Neural cell (in vitro differentiated cells): ENCODE data around the gene WDR38.

ENCODE experiments used
- EP300 ChIP-seq: fragments of 450-650 bp; conservative IDR thresholded peaks from 2 replicates; pipeline ENCODE4 v1.6.1; 2014; ENCODE audit warnings: antibody characterized with exemption, mild to moderate bottlenecking, moderate library complexity; ENCODE audit not compliant: poor library complexity, severe bottlenecking
- EZH2 ChIP-seq: fragments of 200-600, 300-800 bp; shearing (Covaris generic), sonication (generic); IDR thresholded peaks from 2 replicates; pipeline ENCODE4 v1.6.1; 2014; ENCODE audit warnings: antibody characterized with exemption, low read length, borderline replicate concordance, mild to moderate bottlenecking; ENCODE audit not compliant: insufficient read depth, poor library complexity, severe bottlenecking
- MXI1 ChIP-seq: fragments of 450-650 bp; conservative IDR thresholded peaks from 2 replicates; pipeline ENCODE4 v1.6.1; 2014; ENCODE audit warnings: antibody characterized with exemption, mild to moderate bottlenecking; ENCODE audit not compliant: poor library complexity, severe bottlenecking
- POLR2AphosphoS5 ChIP-seq: IDR thresholded peaks from 2 replicates; pipeline ENCODE4 v1.6.1; 2012
- RAD21 ChIP-seq: fragments of 450-650 bp; conservative IDR thresholded peaks from 2 replicates; pipeline ENCODE4 v1.6.1; 2014; ENCODE audit warnings: antibody characterized with exemption, mild to moderate bottlenecking, moderate library complexity
- SMC3 ChIP-seq: fragments of 450-650 bp; conservative IDR thresholded peaks from 2 replicates; pipeline ENCODE4 v1.6.1; 2014; ENCODE audit warnings: antibody characterized with exemption, mild to moderate bottlenecking, moderate library complexity; ENCODE audit not compliant: poor library complexity
- TAF1 ChIP-seq: IDR thresholded peaks from 2 replicates; pipeline ENCODE4 v1.6.1; 2012; ENCODE audit warnings: low read depth
- TF ChIP-seq, protein P1 (sequence below): fragments of 450-650 bp; IDR thresholded peaks from 2 replicates; pipeline ENCODE4 v1.5.1; 2014; ENCODE audit warnings: antibody characterized with exemption, mild to moderate bottlenecking, moderate library complexity; ENCODE audit not compliant: poor library complexity, severe bottlenecking
- TF ChIP-seq, protein P2 (sequence below): IDR thresholded peaks from 2 replicates; pipeline ENCODE4 v1.6.1; 2012; ENCODE audit warnings: borderline replicate concordance

DNA sequence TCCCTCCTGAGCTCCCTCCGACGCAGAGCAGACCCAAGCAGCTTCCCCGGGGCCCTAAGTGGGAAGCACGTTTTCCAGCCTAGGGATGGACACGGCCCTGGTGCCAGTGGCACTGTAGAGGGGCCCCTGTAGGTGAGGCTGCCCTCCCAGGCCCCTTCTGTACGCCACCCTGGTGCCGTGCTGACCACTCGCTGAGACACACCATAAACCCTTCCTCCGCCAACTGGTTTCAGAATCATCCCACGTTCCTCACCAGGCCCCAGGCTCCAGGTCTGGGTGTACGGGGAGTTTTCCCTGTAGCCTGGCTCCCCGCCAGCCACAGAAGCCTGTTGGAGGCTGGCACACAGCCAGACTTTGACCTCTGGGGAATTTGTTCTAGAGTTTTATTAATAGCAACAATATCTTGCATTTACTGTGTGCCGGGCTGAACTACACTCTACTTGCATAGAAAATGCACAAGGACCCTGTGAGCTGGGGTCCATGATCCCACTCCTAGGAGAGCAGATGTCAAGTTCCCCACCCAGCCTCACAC lies 18.2 kb upstream of the WDR38 start:
- TF ChIP-seq, protein P1, sequence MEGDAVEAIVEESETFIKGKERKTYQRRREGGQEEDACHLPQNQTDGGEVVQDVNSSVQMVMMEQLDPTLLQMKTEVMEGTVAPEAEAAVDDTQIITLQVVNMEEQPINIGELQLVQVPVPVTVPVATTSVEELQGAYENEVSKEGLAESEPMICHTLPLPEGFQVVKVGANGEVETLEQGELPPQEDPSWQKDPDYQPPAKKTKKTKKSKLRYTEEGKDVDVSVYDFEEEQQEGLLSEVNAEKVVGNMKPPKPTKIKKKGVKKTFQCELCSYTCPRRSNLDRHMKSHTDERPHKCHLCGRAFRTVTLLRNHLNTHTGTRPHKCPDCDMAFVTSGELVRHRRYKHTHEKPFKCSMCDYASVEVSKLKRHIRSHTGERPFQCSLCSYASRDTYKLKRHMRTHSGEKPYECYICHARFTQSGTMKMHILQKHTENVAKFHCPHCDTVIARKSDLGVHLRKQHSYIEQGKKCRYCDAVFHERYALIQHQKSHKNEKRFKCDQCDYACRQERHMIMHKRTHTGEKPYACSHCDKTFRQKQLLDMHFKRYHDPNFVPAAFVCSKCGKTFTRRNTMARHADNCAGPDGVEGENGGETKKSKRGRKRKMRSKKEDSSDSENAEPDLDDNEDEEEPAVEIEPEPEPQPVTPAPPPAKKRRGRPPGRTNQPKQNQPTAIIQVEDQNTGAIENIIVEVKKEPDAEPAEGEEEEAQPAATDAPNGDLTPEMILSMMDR: no peak
- no peak for TF ChIP-seq EP300
- no peak for TF ChIP-seq EZH2
- no peak for TF ChIP-seq SMC3
- TF ChIP-seq RAD21: no peak
- no peak for TF ChIP-seq MXI1
- TF ChIP-seq POLR2AphosphoS5: no peak
- TF ChIP-seq, protein P2, sequence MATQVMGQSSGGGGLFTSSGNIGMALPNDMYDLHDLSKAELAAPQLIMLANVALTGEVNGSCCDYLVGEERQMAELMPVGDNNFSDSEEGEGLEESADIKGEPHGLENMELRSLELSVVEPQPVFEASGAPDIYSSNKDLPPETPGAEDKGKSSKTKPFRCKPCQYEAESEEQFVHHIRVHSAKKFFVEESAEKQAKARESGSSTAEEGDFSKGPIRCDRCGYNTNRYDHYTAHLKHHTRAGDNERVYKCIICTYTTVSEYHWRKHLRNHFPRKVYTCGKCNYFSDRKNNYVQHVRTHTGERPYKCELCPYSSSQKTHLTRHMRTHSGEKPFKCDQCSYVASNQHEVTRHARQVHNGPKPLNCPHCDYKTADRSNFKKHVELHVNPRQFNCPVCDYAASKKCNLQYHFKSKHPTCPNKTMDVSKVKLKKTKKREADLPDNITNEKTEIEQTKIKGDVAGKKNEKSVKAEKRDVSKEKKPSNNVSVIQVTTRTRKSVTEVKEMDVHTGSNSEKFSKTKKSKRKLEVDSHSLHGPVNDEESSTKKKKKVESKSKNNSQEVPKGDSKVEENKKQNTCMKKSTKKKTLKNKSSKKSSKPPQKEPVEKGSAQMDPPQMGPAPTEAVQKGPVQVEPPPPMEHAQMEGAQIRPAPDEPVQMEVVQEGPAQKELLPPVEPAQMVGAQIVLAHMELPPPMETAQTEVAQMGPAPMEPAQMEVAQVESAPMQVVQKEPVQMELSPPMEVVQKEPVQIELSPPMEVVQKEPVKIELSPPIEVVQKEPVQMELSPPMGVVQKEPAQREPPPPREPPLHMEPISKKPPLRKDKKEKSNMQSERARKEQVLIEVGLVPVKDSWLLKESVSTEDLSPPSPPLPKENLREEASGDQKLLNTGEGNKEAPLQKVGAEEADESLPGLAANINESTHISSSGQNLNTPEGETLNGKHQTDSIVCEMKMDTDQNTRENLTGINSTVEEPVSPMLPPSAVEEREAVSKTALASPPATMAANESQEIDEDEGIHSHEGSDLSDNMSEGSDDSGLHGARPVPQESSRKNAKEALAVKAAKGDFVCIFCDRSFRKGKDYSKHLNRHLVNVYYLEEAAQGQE: no peak
- TF ChIP-seq TAF1: no peak
